ENCODE data around the gene PXYLP1.
A peak's percentile ranks its signal among the peaks of the same experiment; 100 is the strongest.
"Not testable (repeated sequence)": the region's sequence is repeated elsewhere in the genome, so short reads cannot be mapped to it uniquely, and the experiment has no call there.

The PXYLP1 gene

GRCh38 chr3:141302364-141303141, 70.9 kb downstream of the PXYLP1 start:
- DNase-seq = no peak

GRCh38 chr3:141303481-141304223, 72.0 kb downstream of the PXYLP1 start:
- peak; percentile 65 for DNase-seq

GRCh38 chr3:141305436-141305835, 73.8 kb downstream of the PXYLP1 start:
- no peak for DNase-seq

GRCh38 chr3:141306276-141306675, 74.7 kb downstream of the PXYLP1 start:
- no peak for DNase-seq

DNA sequence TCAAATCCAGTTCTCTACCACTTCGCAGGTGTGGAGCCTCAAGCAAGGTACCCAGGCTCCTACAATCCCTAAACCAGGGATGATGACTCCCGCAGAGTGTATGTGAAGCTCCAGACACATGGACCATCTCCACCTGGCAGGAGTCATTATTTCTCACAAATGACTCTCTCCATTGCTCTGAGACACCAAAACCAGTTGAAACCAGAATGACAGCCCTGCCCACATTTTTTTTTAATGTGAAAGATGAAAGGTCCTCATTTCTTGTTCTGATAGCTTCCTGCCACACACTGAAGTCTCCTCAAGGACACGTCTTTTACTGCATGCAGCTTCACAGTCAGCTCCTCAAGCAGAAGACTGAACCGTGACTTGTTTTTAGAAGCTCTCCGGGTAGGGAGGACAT, 75.3 kb downstream of the PXYLP1 start:
- DNase-seq = no peak

DNA sequence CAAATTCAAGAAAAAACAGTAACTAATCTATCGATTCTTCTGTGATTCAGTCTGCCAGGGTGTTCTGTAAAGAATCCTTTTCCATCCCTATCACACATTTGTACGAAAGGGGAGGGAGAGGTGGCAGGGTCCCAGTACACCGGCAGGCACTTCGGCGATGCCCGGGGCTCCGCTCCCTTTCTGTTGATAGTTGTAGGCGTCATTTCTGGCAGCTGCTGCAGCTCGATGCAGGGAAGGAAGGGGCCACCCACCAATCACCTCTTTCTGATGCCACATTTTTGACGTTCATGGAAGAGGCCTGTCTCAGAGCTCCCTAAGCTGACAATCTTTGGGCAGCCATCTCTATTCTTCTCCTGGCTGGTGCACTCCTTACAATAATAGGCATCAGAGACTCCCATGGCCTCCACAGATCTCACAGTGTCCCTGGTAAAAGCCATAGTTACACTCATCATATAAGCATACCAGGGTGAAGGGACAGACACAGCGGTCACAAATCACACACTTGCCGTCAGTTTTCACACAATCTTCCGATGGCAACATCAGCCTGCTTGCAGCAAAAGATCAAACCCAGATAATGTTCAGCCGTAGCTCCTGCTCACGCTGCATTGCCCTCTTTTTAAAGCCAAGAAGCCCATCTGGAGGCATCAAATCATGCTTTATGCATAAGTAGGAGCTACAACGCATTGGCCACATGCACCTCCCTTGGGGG, 75.9 kb downstream of the PXYLP1 start:
- no peak for DNase-seq

- no peak for DNase-seq
Observed at GRCh38 chr3:141308588-141309218, 77.1 kb downstream of the PXYLP1 start.

DNA sequence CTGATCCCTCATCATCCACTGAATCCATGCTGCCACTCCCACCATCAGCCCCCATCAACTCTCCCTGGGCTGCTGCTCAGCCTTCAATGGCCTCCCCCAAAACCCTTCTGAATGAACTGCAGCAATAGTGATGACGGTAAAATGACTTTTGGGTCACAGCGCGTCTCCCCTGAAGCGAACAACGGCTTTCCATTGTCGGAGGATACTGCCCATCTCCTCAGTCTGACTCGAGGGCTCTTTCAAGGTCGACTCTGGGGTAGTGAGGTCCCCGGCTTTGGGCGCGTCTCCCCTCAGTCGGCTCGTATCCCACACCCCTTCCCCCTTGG, 79.5 kb downstream of the PXYLP1 start:
- DNase-seq = no peak

DNA sequence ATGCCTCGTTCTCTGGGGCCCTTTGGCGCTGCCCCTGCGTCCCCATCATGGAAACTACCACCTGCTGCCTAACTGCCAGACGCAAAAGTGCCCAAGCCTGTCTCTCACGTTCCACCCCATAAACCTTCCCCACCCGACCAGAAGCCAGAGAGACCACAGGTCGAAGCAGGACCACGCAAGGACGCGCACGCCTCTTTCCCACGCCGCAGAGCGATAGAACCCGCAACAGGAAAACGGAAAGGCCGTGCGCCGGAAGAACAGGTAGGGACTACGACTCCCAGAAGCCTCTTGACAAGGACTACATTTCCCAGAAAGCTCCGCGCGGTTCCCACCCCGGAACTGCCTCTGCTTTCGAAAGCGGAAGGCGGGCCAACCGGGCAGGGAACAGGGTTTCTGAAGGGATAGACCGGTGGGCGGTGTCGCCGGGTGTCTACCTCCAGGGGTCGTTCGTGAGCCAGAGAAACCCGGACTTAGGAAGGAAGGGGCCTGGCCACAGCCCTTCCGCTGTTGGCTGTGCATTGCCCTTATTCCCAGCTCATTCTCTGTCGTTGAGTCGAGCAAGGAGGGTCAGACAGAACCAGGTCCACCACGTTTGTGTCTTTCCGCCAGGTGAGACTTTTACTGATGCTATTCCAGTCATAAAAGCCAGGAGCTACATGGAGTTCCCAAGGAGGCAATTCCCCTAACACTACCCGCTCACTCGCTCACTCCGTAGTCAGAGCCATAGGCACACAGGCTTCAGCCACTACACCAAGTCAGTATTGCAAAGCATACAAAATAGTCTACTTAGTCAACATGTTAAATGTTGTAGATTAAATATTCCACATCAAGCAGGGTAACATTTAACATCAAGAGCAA, 80.1 kb downstream of the PXYLP1 start:
- peak; percentile 98 for DNase-seq

DNA sequence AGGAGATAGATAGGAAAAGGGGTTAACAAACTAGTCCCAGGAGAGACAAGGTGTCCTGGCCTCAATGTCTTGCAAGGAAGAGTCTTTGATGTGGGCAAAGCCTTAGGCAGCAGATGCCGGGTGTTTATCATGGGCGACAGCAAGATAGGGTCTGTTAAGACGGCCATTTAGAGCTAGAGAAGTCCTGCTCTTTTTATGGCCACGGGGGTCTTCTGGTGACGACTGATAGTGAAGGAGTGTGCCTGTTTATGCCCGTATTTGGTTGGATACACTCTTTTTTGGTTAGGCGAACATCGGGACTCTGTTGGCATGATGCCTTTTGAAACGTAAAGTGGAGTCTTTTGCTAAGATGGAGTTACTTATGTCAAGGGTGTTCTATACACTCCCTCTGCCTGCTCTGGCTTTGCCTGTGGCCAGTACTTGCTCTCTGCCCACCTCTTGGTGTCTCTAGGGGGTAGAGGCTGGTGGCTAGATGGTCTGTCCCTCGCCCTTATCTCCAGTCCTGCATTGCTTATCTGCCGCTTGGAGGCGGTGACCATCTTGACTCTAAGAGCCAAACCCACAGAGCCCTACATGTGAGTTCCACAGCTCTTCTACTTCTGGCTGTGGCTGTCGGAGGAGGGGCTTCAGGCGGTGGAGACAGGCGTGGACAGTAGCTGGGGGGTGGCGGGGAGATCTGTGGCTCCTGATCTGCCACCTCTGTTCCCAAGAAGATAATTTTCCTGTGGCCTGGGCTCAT, 80.9 kb downstream of the PXYLP1 start:
- no peak for DNase-seq

DNA sequence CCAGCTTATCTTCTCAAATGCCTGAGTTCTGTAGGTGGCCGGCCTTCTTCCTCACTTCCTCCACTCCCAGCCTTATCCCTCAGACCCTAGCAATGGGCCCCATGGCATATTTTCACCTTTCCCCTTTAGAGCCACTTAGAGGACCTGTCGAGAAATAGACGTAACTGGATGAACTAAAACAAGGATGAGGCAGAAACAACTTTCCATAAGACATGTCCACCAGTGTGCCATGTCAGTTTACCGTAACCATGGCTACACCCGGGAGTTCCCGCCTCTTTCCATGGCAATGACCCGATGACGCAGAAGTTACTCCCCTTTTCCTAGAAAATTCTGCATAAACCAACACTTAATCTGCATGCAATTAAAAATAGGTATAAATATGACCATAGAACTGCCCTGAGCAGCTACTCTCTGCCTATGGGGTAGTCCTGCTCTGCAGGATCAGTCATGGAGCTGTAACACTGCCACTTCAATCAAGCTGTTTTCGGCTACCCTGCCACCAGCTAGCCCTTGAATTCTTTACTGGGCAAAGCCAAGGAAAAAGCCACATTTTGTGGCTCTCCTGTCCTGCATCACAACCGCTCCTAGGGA, 81.6 kb downstream of the PXYLP1 start:
- DNase-seq = no peak

DNA sequence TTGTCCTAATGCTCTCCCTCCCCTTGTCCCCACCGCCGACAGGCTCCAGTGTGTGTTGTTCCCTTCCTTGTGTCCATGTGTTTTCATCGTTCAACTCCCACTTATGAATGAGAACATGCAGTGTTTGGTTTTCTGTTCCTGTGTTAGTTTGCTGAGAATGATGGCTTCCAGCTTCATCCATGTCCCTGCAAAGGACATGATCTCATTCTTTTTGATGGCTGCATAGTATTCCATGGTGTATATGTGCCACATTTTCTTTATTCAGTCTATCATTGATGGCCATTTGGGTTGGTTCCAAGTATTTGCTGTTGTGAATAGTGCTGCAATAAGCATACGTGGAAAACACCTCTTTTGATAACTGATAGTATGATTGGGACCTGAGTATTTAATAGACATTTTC, 82.8 kb downstream of the PXYLP1 start:
- DNase-seq = not testable (repeated sequence)

GRCh38 chr3:141316851-141317250, 85.2 kb downstream of the PXYLP1 start:
- DNase-seq = no peak

- DNase-seq = no peak
Observed at GRCh38 chr3:141320399-141321108, 88.9 kb downstream of the PXYLP1 start.

- no peak for DNase-seq
Observed at GRCh38 chr3:141321109-141321497, 89.5 kb downstream of the PXYLP1 start.

- no peak for DNase-seq
Observed at GRCh38 chr3:141323936-141324704, 92.5 kb downstream of the PXYLP1 start.

DNA sequence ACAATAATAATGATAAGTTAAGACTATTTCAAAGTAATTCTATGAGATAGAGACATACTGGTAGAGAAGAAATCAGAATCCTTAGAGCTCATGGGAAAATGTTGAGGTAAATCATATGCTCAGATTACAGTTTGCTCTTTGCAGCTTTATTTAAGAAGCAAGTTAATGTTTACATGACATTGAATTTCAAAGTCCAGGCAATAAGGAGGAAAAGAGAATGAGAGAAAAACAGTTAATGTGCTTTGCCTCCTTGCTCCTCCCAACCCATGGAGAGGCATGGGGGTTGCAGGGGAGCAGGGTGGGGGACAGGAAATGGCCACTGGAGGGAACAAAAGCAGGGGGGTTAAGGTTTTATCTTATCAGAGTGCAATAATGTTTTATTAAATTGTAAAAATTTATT, 94.5 kb downstream of the PXYLP1 start:
- DNase-seq = no peak

DNA sequence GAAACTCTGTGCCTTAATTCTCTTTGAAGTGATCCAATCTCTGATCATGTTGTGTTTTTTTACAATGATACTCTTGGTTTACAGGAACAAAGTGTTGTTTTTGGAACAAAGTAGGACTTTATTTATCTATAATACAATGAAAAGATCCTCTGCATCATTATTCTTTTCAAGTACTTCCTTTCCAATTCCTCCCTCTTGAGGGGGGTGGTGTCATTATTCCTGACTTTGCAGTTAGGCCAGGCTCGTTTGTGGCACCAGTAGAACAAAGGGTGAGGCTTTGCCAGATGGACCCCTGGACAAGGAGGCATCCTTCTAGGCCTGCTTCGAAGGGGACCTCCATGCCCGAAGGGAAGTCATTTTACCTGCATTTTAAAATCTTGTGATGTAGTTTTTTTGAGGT, 95.0 kb downstream of the PXYLP1 start:
- no peak for DNase-seq

- no peak for DNase-seq
Observed at GRCh38 chr3:141328286-141329166, 96.9 kb downstream of the PXYLP1 start.
